ENCODE data around the gene GNG13.

DNA sequence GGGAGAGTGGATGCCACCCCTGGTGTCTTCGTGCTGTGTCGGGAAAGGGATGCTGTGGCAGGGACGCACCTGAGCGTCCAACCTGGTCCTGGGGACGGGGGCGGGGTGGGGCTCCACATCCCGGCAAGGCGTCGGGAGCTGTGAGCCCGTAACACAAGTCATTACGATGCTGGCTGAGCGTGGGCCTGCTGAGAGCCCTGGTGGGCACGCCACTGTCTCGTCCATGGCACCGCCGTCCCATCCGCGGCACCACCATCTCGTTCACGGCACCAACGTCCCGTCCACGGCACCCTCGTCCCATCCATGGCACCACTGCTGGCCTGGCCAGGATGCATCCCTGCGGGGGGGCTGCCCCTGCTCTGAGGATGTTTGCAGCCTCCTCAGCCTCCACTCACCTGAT, 24.1 kb upstream of the GNG13 start:
- TF ChIP-seq POLR2A (IDR thresholded peaks at IDR 0.05) (no peak), EP300 (IDR thresholded peaks at IDR 0.05) (no peak)
- TF ChIP-seq, protein P1, sequence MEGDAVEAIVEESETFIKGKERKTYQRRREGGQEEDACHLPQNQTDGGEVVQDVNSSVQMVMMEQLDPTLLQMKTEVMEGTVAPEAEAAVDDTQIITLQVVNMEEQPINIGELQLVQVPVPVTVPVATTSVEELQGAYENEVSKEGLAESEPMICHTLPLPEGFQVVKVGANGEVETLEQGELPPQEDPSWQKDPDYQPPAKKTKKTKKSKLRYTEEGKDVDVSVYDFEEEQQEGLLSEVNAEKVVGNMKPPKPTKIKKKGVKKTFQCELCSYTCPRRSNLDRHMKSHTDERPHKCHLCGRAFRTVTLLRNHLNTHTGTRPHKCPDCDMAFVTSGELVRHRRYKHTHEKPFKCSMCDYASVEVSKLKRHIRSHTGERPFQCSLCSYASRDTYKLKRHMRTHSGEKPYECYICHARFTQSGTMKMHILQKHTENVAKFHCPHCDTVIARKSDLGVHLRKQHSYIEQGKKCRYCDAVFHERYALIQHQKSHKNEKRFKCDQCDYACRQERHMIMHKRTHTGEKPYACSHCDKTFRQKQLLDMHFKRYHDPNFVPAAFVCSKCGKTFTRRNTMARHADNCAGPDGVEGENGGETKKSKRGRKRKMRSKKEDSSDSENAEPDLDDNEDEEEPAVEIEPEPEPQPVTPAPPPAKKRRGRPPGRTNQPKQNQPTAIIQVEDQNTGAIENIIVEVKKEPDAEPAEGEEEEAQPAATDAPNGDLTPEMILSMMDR (IDR thresholded peaks at IDR 0.05), result no peak

Data from ovary (tissue), 3 donors.